Heart right ventricle (tissue), 16 donors: Measurements from ENCODE around the gene CDK5RAP3. TPM values are rescaled to one million over a fixed set of nuclear protein-coding genes. Genes with fewer than 3 reads are reported as not detected.

Source experiments
- ATAC-seq, 8 donors: fragments of 200-7000 bp; cut with Tn5 transposase; one replicate each; pipeline ENCODE4 v1.9.1; 2020; ENCODE audit warnings: mild to moderate bottlenecking in 8 of 8, moderate library complexity in 8 of 8, moderate number of reproducible peaks in 1 of 8
- DNase-seq, 2 donors: peaks; one replicate each; pipeline ENCODE4 v3.0.0-alpha.2; 2020
- H3K27ac ChIP-seq, 10 donors: fragments of 200-600 bp; sonication (generic) in 2 of 10; one replicate each; pipeline versions ENCODE4 v1.5.0 to v1.8.0; 2020 to 2022; ENCODE audit warnings: mild to moderate bottlenecking in 3 of 10
- H3K27me3 ChIP-seq, 7 donors: fragments of 200-600 bp; one replicate each; pipeline ENCODE4 v1.8.0; 2021 to 2022; ENCODE audit warnings: mild to moderate bottlenecking in 2 of 7
- H3K36me3 ChIP-seq, 9 donors: fragments of 200-600 bp; sonication (generic) in 1 of 9; one replicate each; pipeline versions ENCODE4 v1.5.0 to v1.8.0; 2020 to 2022; ENCODE audit warnings: mild to moderate bottlenecking in 2 of 9
- H3K4me1 ChIP-seq, 9 donors: fragments of 200-600 bp; sonication (generic) in 1 of 9; one replicate each; pipeline versions ENCODE4 v1.5.0 to v1.8.0; 2020 to 2022; ENCODE audit warnings: mild to moderate bottlenecking in 4 of 9
- H3K4me3 ChIP-seq, 10 donors: fragments of 200-600 bp; sonication (generic) in 2 of 10; one replicate each; pipeline versions ENCODE4 v1.5.0 to v1.8.0; 2020 to 2022; ENCODE audit warnings: mild to moderate bottlenecking in 7 of 10, moderate library complexity in 2 of 10
- H3K9me3 ChIP-seq, 11 donors: fragments of 200-600 bp in 10 of 11; sonication (generic) in 2 of 11; one replicate each; pipeline versions ENCODE4 v1.5.0 to v1.8.0; 2013 to 2022; ENCODE audit warnings: mild to moderate bottlenecking in 2 of 11, control low read depth in 1 of 11, moderate library complexity in 1 of 11
- WGBS, 2 donors: extraction: QIAGEN DNeasy Blood & Tissue Kit; methylation state at CpG; one replicate each; pipeline ENCODE4 v1.1.7; 2013; ENCODE audit warnings: inconsistent platforms in 1 of 2; 5-methylcytosine and 5-hydroxymethylcytosine counted together
- intact Hi-C, 10 donors: fragments of 100-400 bp; cut with DNase I; formaldehyde crosslinking; loops; one replicate each; pipeline versions ENCODE4 v1.11.1 to v1.14.2; 2022
- polyA plus RNA-seq, 2 donors: library from polyadenylated mRNA; stranded (reverse); fragments of 200-250 nt; gene quantifications; one replicate each; pipeline ENCODE4 v1.2.3, GENCODE V29; 2013
- total RNA-seq, 10 donors: library from RNA; stranded (reverse); fragmentation: NEBNext Ultra II Directional in 3 of 10; extraction: Animal tissue kit (Norgen Biotek cat#: 25700) in 3 of 10; gene quantifications; one replicate each; pipeline versions ENCODE4 v1.2.1 to v1.2.4, GENCODE V29; 2021 to 2023
- TF ChIP-seq, protein P1 (sequence below), 9 donors: fragments of 200-600 bp; sonication (generic) in 2 of 9; IDR thresholded peaks; one replicate each; pipeline versions ENCODE4 v1.5.0 to v1.8.0; 2021 to 2022; ENCODE audit warnings: antibody characterized with exemption in 9 of 9, mild to moderate bottlenecking in 5 of 9, moderate library complexity in 1 of 9
- donor health status: Arrhythmogenic right ventricular cardiomyopathy.
- donor health status: ischemic (EF 13 %, LVEDD 7.1; RV severe dilation, severe dysfunction).
- donor health status: healthy with polysubstance abuse.
- donor health status: DM: no; HTN: yes; CAD: no.
- donor health status: DM: no; HTN: no; CAD: no.
- donor health status: ischemic (EF 25% LVEDD 6.9; RV normal size, moderate dysfunction).
- donor health status: ischemic (EF 25% LVEDD 5.7; RV mildly dilated, moderate dysfunction).
- donor health status: healthy.
- donor health status: DM: yes; HTN: yes; CAD: no.
- donor health status: Ischemic cardiomyopathy.
- donor health status: ischemic (EF 35%, LVEDD 5.7; RV mildly dilated, moderate dysfunction).
- donor health status: nonischemic (EF 11% LVEDD 7.7; RV severe dilation, severe dysfunction).
- donor health status: DM: yes; HTN: yes; CAD: no.
- donor health status: PGD.
- donor health status: ischemic (EF 29% LVEDD 5.4; RV normal size, mild dysfunction).
- donor health status: nonischemic (EF 23%, LVEDD 6.1; RV moderate dilation, normal function).

The CDK5RAP3 gene
- total and polyA plus RNA-seq, 12 donors = 44.0 to 143 (median 64.2) TPM

DNA sequence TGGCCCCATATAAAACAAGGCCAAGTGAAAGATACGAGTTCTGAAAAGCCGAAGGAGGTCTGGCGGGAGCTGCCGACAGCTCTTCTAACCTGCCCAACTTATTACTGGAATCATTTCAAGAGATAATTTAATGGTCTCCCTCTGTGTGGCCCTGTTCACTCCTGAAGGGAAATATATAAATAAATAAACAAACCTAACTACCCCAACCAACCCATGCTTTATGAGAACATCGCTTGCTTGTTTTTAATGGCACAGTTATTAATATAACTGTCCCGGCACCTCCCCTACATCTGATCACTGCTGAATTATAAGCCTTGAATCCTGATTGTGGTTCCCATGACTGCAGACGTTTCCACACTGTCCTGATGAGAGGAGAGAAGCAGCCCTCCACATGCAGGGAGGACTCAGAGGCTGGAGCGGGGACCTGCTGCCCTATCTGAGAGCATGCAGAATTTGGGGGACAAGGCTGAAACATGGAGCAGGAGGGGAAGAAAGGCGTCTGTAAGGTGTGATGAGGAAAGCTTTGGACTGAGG is 22.2 kb downstream of the CDK5RAP3 start:
- intact Hi-C loops = no loop called here
- Histone ChIP-seq H3K4me3 (no peak overlapping the region), H3K27me3 (peaks cover 0 to 9% (median 0%) of the 10 kb centered on the region in 7 donors), H3K36me3 (no peaks in the 10 kb centered on the region), H3K4me1 (peaks cover 0 to 17% (median 9%) of the 10 kb centered on the region in 9 donors), H3K27ac (peak overlapping the region in 1 of 10 donors; percentile 1), H3K9me3 (no peaks in the 10 kb centered on the region)
- DNase-seq (no peak), ATAC-seq (no peak)
- TF ChIP-seq, protein P1, sequence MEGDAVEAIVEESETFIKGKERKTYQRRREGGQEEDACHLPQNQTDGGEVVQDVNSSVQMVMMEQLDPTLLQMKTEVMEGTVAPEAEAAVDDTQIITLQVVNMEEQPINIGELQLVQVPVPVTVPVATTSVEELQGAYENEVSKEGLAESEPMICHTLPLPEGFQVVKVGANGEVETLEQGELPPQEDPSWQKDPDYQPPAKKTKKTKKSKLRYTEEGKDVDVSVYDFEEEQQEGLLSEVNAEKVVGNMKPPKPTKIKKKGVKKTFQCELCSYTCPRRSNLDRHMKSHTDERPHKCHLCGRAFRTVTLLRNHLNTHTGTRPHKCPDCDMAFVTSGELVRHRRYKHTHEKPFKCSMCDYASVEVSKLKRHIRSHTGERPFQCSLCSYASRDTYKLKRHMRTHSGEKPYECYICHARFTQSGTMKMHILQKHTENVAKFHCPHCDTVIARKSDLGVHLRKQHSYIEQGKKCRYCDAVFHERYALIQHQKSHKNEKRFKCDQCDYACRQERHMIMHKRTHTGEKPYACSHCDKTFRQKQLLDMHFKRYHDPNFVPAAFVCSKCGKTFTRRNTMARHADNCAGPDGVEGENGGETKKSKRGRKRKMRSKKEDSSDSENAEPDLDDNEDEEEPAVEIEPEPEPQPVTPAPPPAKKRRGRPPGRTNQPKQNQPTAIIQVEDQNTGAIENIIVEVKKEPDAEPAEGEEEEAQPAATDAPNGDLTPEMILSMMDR (IDR thresholded peaks at IDR 0.05) = no peak
- WGBS, 2 donors = 53 to 61% methylated on average over 9 of the region's 9 CpGs

DNA sequence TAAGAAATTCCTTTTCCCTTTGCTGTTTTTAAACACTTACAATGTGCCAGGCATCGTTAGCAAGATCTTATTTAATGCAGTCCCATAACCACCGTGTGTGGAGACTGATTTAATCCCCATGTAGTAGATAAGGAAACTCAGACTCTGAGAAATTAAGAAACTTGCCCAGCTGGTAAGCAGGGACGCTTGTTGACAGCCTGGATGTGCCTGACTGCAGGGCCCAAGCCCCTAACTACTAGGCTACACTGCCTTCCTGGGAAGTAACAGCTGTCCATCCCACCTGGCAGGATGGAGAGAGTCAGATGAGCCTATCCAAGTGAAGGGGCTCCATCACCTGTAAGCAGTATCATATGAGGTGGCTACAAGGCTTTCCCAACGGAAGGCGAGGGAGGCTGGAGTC is 23.1 kb downstream of the CDK5RAP3 start:
- peaks cover 0 to 17% (median 9%) of the 10 kb centered on the region in 9 donors for H3K4me1 ChIP-seq
- H3K36me3 ChIP-seq = no peaks in the 10 kb centered on the region
- H3K27me3 ChIP-seq = peaks cover 0 to 9% (median 0%) of the 10 kb centered on the region in 7 donors
- WGBS, 2 donors = 79 to 82% methylated on average over 5 of the region's 5 CpGs
- TF ChIP-seq, protein P1 (IDR thresholded peaks at IDR 0.05) = no peak
- H3K4me3 ChIP-seq = no peak overlapping the region
- no peak for ATAC-seq
- H3K9me3 ChIP-seq = no peaks in the 10 kb centered on the region
- intact Hi-C loops = no loop called here
- DNase-seq = no peak
- no peak overlapping the region for H3K27ac ChIP-seq

DNA sequence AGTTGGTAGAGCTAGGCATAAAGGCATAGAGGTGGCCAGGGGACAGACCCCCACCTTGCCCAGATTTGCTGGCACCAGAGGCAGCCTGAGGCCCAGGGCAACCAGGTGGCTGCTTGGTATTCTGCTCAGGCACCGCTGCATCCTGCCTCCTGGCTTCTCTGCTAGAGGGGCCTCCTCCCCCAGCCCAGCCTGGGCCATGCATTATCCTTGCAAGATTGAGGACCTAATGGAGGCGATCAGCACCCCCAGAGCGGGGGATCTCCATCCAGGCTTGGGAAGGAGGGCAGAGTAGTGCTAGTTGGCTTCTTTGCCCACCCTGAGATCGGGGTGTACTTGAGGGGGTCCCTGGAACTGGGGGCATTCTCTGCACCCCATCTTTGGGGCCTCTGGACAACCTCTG is 23.8 kb downstream of the CDK5RAP3 start:
- no peak for DNase-seq
- peaks cover 0 to 9% (median 0%) of the 10 kb centered on the region in 7 donors for H3K27me3 ChIP-seq
- no peaks in the 10 kb centered on the region for H3K36me3 ChIP-seq
- WGBS, 2 donors = 90 to 91% methylated on average over 4 of the region's 4 CpGs
- TF ChIP-seq, protein P1 (IDR thresholded peaks at IDR 0.05) = no peak
- intact Hi-C loops = no loop called here
- no peak overlapping the region for H3K27ac ChIP-seq
- no peak for ATAC-seq
- peaks cover 0 to 17% (median 11%) of the 10 kb centered on the region in 9 donors for H3K4me1 ChIP-seq
- H3K9me3 ChIP-seq = no peaks in the 10 kb centered on the region
- H3K4me3 ChIP-seq = no peak overlapping the region

DNA sequence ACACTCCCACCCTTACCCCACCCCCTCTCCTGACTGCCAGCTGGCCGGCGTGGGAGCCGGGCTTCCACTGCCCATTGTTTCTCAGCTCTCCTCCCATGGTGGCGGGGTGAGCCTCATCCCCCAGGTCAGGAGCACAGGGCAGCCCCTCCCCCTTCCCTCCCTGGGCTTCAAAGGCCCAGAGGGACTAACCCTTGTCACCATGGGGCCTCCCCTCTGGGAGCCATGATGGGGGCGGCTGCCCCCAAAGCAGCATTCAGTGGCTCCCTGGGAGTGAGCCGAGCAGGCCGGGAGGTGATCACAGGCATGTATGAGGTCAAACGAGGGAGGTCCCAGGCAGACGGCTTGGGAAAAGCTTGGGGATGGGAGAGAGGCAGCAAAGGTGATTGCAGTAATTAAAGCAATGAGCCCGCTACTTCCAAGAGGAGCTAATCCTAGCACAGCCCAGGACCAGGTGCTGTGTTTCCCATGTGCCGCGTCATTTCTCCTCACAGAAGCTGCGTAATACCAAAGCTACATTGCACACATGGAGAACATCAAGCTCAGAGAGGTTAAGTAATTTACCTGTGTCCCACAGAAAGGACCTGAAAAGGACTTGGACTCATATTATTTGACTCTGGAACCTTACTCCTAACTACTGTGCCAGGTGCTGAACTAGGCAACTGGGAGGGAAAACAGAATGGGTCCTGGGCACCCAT is 24.5 kb downstream of the CDK5RAP3 start:
- TF ChIP-seq, protein P1 (IDR thresholded peaks at IDR 0.05) = no peak
- peaks cover 0 to 9% (median 0%) of the 10 kb centered on the region in 7 donors for H3K27me3 ChIP-seq
- H3K27ac ChIP-seq = no peak overlapping the region
- no peaks in the 10 kb centered on the region for H3K9me3 ChIP-seq
- H3K4me1 ChIP-seq = peaks cover 0 to 20% (median 11%) of the 10 kb centered on the region in 9 donors
- intact Hi-C loops = no loop called here
- H3K36me3 ChIP-seq = no peaks in the 10 kb centered on the region
- WGBS, 2 donors = 71 to 74% methylated on average over 13 of the region's 13 CpGs
- no peak for DNase-seq
- H3K4me3 ChIP-seq = no peak overlapping the region
- no peak for ATAC-seq
